ENCODE results near the gene SIAH3. TPM values are rescaled to one million over a fixed set of nuclear protein-coding genes. Genes with fewer than 3 reads are reported as not detected.

SIAH3 gene
- total RNA-seq, 1 experiment from 2014 or later: not detected

DNA sequence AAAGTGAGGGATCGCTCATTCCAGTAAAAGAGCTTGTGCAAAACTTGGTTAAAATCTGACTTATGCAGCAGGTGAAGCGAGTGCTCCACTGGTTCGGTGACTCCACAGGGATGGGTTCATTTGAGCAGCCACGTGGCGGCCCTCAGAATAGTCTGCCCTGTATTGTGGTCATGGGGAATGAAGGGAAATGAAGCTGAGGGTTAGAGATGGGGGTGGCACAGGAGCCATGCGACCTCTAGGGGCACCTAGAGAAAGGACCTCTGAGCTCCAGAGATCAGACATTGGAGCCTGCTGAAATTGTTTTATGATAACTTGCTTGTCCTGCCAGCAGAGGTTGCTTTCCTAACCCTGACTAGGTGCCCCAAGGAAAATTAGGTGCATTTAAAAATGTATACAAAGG is 122.8 kb downstream of the SIAH3 start:
- H3K4me3 Mint-ChIP-seq: no peak overlapping the region
- TF ChIP-seq, protein P1, sequence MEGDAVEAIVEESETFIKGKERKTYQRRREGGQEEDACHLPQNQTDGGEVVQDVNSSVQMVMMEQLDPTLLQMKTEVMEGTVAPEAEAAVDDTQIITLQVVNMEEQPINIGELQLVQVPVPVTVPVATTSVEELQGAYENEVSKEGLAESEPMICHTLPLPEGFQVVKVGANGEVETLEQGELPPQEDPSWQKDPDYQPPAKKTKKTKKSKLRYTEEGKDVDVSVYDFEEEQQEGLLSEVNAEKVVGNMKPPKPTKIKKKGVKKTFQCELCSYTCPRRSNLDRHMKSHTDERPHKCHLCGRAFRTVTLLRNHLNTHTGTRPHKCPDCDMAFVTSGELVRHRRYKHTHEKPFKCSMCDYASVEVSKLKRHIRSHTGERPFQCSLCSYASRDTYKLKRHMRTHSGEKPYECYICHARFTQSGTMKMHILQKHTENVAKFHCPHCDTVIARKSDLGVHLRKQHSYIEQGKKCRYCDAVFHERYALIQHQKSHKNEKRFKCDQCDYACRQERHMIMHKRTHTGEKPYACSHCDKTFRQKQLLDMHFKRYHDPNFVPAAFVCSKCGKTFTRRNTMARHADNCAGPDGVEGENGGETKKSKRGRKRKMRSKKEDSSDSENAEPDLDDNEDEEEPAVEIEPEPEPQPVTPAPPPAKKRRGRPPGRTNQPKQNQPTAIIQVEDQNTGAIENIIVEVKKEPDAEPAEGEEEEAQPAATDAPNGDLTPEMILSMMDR (conservative IDR thresholded peaks at IDR 0.05): peak; percentile 81
- DNase-seq: peak; percentile 79
- Histone ChIP-seq H3K27me3 (ENCODE audit: insufficient read depth, low read length) (no peaks in the 10 kb centered on the region), H3K56ac (ENCODE audit: insufficient read length, low read depth, low read length) (no peak overlapping the region), H4K5ac (ENCODE audit: insufficient read length, low read depth, low read length) (no peak overlapping the region), H3K18ac (ENCODE audit: insufficient read length, low read depth, low read length) (no peak overlapping the region), H2AK5ac (ENCODE audit: insufficient read length, low read length) (no peak overlapping the region), H3K4me2 (ENCODE audit: insufficient read depth, insufficient read length, low read length) (no peak overlapping the region), H4K91ac (ENCODE audit: insufficient read length, low read depth, low read length) (no peak overlapping the region), H3K23me2 (ENCODE audit: insufficient read length, low read depth, low read length, poor library complexity, severe bottlenecking) (no peaks in the 10 kb centered on the region), H3K27ac (ENCODE audit: insufficient read length, low read depth, low read length) (no peak overlapping the region), H3K79me1 (ENCODE audit: insufficient read depth, low read depth, low read length, poor library complexity, severe bottlenecking) (no peaks in the 10 kb centered on the region), H3K23ac (ENCODE audit: insufficient read length, low read depth, low read length) (no peak overlapping the region), H2BK20ac (ENCODE audit: low read depth, low read length, poor library complexity, severe bottlenecking) (no peak overlapping the region), H2AFZ (ENCODE audit: low read length) (no peak overlapping the region), H3K4ac (ENCODE audit: low read depth, low read length) (no peak overlapping the region), H2BK12ac (ENCODE audit: insufficient read length, low read depth, low read length) (no peak overlapping the region), H3K4me1 (ENCODE audit: insufficient read depth, low read length) (no peaks in the 10 kb centered on the region), H3T11ph (ENCODE audit: low read length) (no peak overlapping the region), H3K9ac (ENCODE audit: extremely low read depth, insufficient read length, low read length) (no peak overlapping the region), H3K9me3 (ENCODE audit: control insufficient read depth, low read depth, low read length) (no peaks in the 10 kb centered on the region), H4K20me1 (ENCODE audit: control insufficient read depth, insufficient read depth, insufficient read length) (no peaks in the 10 kb centered on the region), H2BK15ac (ENCODE audit: low read depth, low read length) (no peak overlapping the region), H2BK5ac (ENCODE audit: insufficient read length, low read length) (no peak overlapping the region), H3K79me2 (ENCODE audit: insufficient read depth, low read length) (no peaks in the 10 kb centered on the region), H3K14ac (ENCODE audit: insufficient read depth, low read length) (no peak overlapping the region), H4K8ac (replicated peaks; ENCODE audit: insufficient read length, low read depth, low read length) (no peak overlapping the region), H2BK120ac (ENCODE audit: low read depth, low read length, poor library complexity, severe bottlenecking) (no peak overlapping the region)
- peaks cover 0 to 2% of the 10 kb centered on the region in 2 experiments; a peak in 1 of 5 replicates for H3K9me3 Mint-ChIP-seq
- 0 out of 7 replicates have a peak, but pooled peaks cover 0 to 4% (median 0%) of the 10 kb centered on the region in 3 experiments for H3K36me3 Mint-ChIP-seq (ENCODE audit: insufficient read depth in 1 of 3, low read depth in 3 of 3)
- H3K27ac Mint-ChIP-seq: peak overlapping the region in 1 of 3 experiments; percentile 68; a peak in 1 of 7 replicates
- H3K4me1 Mint-ChIP-seq: peaks cover 6 to 7% of the 10 kb centered on the region in 2 experiments
- H3K27me3 Mint-ChIP-seq (ENCODE audit: low read depth): peaks cover 14% of the 10 kb centered on the region
- no CpG with 5 or more reads among the region's 6 CpGs for WGBS (ENCODE audit: extremely low coverage, insufficient read length, low lambda C conversion rate)

Other genes starting within 250 kb of the SIAH3 start
- not detected in 2 replicates for gene ERICH6B, start 236.0 kb downstream of the SIAH3 start, total RNA-seq (2021)
- gene CBY2, start 149.4 kb downstream of the SIAH3 start, total RNA-seq (2021): not detected in 2 replicates
- gene ZC3H13, start 201.0 kb upstream of the SIAH3 start, total RNA-seq (2021): 57.8 and 61.9 TPM in 2 replicates